A549 (cell line): ENCODE results near the gene SLC6A12. TPM values are rescaled to one million over a fixed set of nuclear protein-coding genes. Genes with fewer than 3 reads are reported as not detected.

ENCODE experiments used
- ATAC-seq, 2 experiments: fragments of 200-7000 bp in 1 of 2; fragments of >200 bp in 1 of 2; cut with Nextera tagmentation in 1 of 2; cut with Tn5 transposase in 1 of 2; 3 replicates each; pipeline versions ENCODE4 v1.8.0 to v1.9.1; 2018 to 2020; ENCODE audit warnings: mild to moderate bottlenecking in 1 of 2, moderate library complexity in 1 of 2
- CTCF ChIA-PET: fragments of 300-600 bp; sonication (Branson Sonifier 250); formaldehyde crosslinking; extraction: SDS; loops from one replicate; lab custom pipeline; 2021; ENCODE audit warnings: antibody characterized with exemption, inconsistent platforms; lab: Yijun Ruan, JAX
- POLR2A ChIA-PET: fragments of 350-600 bp; formaldehyde crosslinking; extraction: SDS; loops from one replicate; lab custom pipeline; 2021; ENCODE audit warnings: antibody characterized with exemption, inconsistent platforms; lab: Yijun Ruan, JAX
- DNase-seq, 2 experiments: peaks; one replicate each; pipeline versions ENCODE4 v3.0.0 to v3.0.0-alpha.2; 2011 to 2016; ENCODE audit warnings: low read depth in 1 of 2, low spot score in 1 of 2
- FAIRE-seq: peaks from 2 replicates; lab custom pipeline; 2011; peaks lifted over from hg19 to GRCh38; lab: Jason Lieb, UNC
- H3K27ac ChIP-seq, 2 experiments: fragments of >200 bp; sonication (Bioruptor Twin); formaldehyde crosslinking; 3 replicates each; pipeline ENCODE4 v1.5.1; 2016 to 2017
- H3K4me1 ChIP-seq: fragments of >200 bp; sonication (Bioruptor Twin); formaldehyde crosslinking; 3 replicates; pipeline ENCODE4 v1.6.1; 2016
- H3K4me2 ChIP-seq: fragments of >200 bp; sonication (Bioruptor Twin); formaldehyde crosslinking; 3 replicates; pipeline ENCODE4 v1.6.1; 2016
- H3K4me3 ChIP-seq: fragments of >200 bp; sonication (Bioruptor Twin); formaldehyde crosslinking; 3 replicates; pipeline ENCODE4 v1.5.1; 2016
- H3K9me3 ChIP-seq: fragments of >200 bp; sonication (Bioruptor Twin); formaldehyde crosslinking; 3 replicates; pipeline ENCODE4 v1.6.1; 2016
- BHLHE40 ChIP-seq: IDR thresholded peaks from 2 replicates; pipeline ENCODE4 v1.6.1; 2012; ENCODE audit warnings: low read depth, low read length, inconsistent platforms
- CHD2 ChIP-seq: fragments of 150-350 bp; IDR thresholded peaks from 2 replicates; pipeline ENCODE4 v1.6.1; 2014; ENCODE audit warnings: low read length; ENCODE audit not compliant: partially characterized antibody
- CTCF ChIP-seq: fragments of >200 bp; sonication (Bioruptor Twin); formaldehyde crosslinking; IDR thresholded peaks from 3 replicates; pipeline ENCODE4 v1.5.1; 2016
- ESRRA ChIP-seq: fragments of 150-350 bp; IDR thresholded peaks from 2 replicates; pipeline ENCODE4 v1.6.1; 2014; ENCODE audit warnings: mild to moderate bottlenecking, low read length, borderline replicate concordance
- FOSB ChIP-seq: fragments of 250-450 bp; sonication (Bioruptor Pico); IDR thresholded peaks from 2 replicates; pipeline ENCODE4 v1.5.0; 2020; ENCODE audit warnings: mild to moderate bottlenecking, moderate library complexity
- FOXS1 ChIP-seq: fragments of 250-450 bp; sonication (Bioruptor Pico); IDR thresholded peaks from 2 replicates; pipeline ENCODE4 v1.5.0; 2020; ENCODE audit warnings: mild to moderate bottlenecking, moderate library complexity
- GATA3 ChIP-seq: IDR thresholded peaks from 2 replicates; pipeline ENCODE4 v1.6.1; 2012; ENCODE audit warnings: borderline replicate concordance
- HOXA7 ChIP-seq: fragments of 250-450 bp; sonication (Bioruptor Pico); IDR thresholded peaks from 2 replicates; pipeline ENCODE4 v1.5.0; 2020; ENCODE audit warnings: mild to moderate bottlenecking, moderate library complexity
- HOXB13 ChIP-seq: fragments of 250-450 bp; sonication (Bioruptor Pico); IDR thresholded peaks from 2 replicates; pipeline ENCODE4 v1.5.0; 2020; ENCODE audit warnings: low read depth, mild to moderate bottlenecking, moderate library complexity
- JUN ChIP-seq, 2 experiments: fragments of >200 bp; sonication (Bioruptor Twin); formaldehyde crosslinking; IDR thresholded peaks; 2 replicates in 1 of 2; 3 replicates in 1 of 2; pipeline ENCODE4 v1.6.1; 2016 to 2017
- JUNB ChIP-seq: fragments of >200 bp; sonication (Bioruptor Twin); formaldehyde crosslinking; IDR thresholded peaks from 2 replicates; pipeline ENCODE4 v1.6.1; 2016
- NR3C1 ChIP-seq: fragments of >200 bp; sonication (Bioruptor Twin); formaldehyde crosslinking; IDR thresholded peaks from 3 replicates; pipeline ENCODE4 v1.6.1; 2017
- RAD21 ChIP-seq, 2 experiments: fragments of >200 bp in 1 of 2; sonication (Bioruptor Twin) in 1 of 2; formaldehyde crosslinking in 1 of 2; IDR thresholded peaks in 1 of 2; conservative IDR thresholded peaks in 1 of 2; 2 replicates in 1 of 2; 3 replicates in 1 of 2; pipeline ENCODE4 v1.6.1; 2012 to 2018; ENCODE audit warnings: inconsistent platforms in 1 of 2
- RARB ChIP-seq: fragments of 250-450 bp; sonication (Bioruptor Pico); IDR thresholded peaks from 2 replicates; pipeline ENCODE4 v1.8.0; 2021; ENCODE audit warnings: mild to moderate bottlenecking, moderate library complexity
- RFX5 ChIP-seq: fragments of 450-650 bp; IDR thresholded peaks from 2 replicates; pipeline ENCODE4 v1.7.1; 2014; ENCODE audit warnings: antibody characterized with exemption, mild to moderate bottlenecking, moderate library complexity
- RNF2 ChIP-seq: fragments of 200-600 bp; sonication (generic); IDR thresholded peaks from 2 replicates; pipeline ENCODE4 v1.6.1; 2016; ENCODE audit warnings: low read depth, mild to moderate bottlenecking, antibody characterized with exemption, moderate library complexity, borderline replicate concordance
- SMC3 ChIP-seq: fragments of >200 bp; sonication (Bioruptor Twin); formaldehyde crosslinking; IDR thresholded peaks from 3 replicates; pipeline ENCODE4 v1.6.1; 2018; ENCODE audit warnings: inconsistent platforms
- TFCP2L1 ChIP-seq: fragments of 250-450 bp; sonication (Bioruptor Pico); IDR thresholded peaks from 2 replicates; pipeline ENCODE4 v1.5.0; 2021; ENCODE audit warnings: mild to moderate bottlenecking
- TP53 ChIP-seq: fragments of 250-450 bp; sonication (Bioruptor Pico); IDR thresholded peaks from 2 replicates; pipeline ENCODE4 v1.5.0; 2021; ENCODE audit warnings: mild to moderate bottlenecking, moderate library complexity
- ZSCAN20 ChIP-seq: fragments of 250-450 bp; sonication (Bioruptor Pico); IDR thresholded peaks from 2 replicates; pipeline ENCODE4 v1.8.0; 2022; ENCODE audit warnings: mild to moderate bottlenecking, moderate library complexity
- WGBS: methylation state at CpG from one replicate; pipeline ENCODE4 v1.1.6; 2017; ENCODE audit errors: missing lambda C conversion rate; 5-methylcytosine and 5-hydroxymethylcytosine counted together
- polyA plus RNA-seq, 4 experiments: library from polyadenylated mRNA; depleted of rRNA in 3 of 4; stranded (reverse); fragments of >200 nt; fragmentation: RNase III in 1 of 4; extraction: RNeasy Plus Mini Kit Qiagen cat#74134 plus additional on column Dnase treatment in 1 of 4; gene quantifications; 2 replicates in 3 of 4; 3 replicates in 1 of 4; pipeline ENCODE4 v1.2.3, GENCODE V29; 2011 to 2017
- TF ChIP-seq, protein P1 (sequence below): IDR thresholded peaks from 2 replicates; pipeline ENCODE4 v1.6.1; 2012
- TF ChIP-seq, protein P2 (sequence below): fragments of 250-450 bp; sonication (Bioruptor Pico); IDR thresholded peaks from 2 replicates; pipeline ENCODE4 v1.5.0; 2021; ENCODE audit warnings: mild to moderate bottlenecking, moderate library complexity, borderline replicate concordance
- TF ChIP-seq, protein P3 (sequence below): fragments of >200 bp; sonication (Bioruptor Twin); formaldehyde crosslinking; IDR thresholded peaks from 2 replicates; pipeline ENCODE4 v1.6.1; 2016

SLC6A12 gene
- polyA plus RNA-seq, 2 of the 4 experiments (the other 2 are of a cell fraction) = 0.78 to 4.4 TPM

- POLR2A ChIA-PET = no interaction called here
- no peak for TF ChIP-seq TP53 (CRISPR knock-in tag)
- TF ChIP-seq, protein P1, sequence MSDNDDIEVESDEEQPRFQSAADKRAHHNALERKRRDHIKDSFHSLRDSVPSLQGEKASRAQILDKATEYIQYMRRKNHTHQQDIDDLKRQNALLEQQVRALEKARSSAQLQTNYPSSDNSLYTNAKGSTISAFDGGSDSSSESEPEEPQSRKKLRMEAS = no peak
- no peak for TF ChIP-seq JUNB
- no peak for TF ChIP-seq ESRRA
- no peak for TF ChIP-seq RFX5
- no peak for TF ChIP-seq TFCP2L1 (CRISPR knock-in tag)
- DNase-seq (no peak), ATAC-seq (no peak), FAIRE-seq (no peak)
- Histone ChIP-seq H3K4me1 (peaks cover 16% of the 10 kb centered on the region), H3K4me3 (no peak overlapping the region), H3K27ac (no peak overlapping the region), H3K9me3 (no peaks in the 10 kb centered on the region), H3K4me2 (no peak overlapping the region)
- WGBS = 80% methylated on average over 15 of the region's 15 CpGs
- CTCF ChIA-PET = no interaction called here
These were observed 4.7 kb downstream of the SLC6A12 start for GRCh38 chr12:209246-209645.

DNA sequence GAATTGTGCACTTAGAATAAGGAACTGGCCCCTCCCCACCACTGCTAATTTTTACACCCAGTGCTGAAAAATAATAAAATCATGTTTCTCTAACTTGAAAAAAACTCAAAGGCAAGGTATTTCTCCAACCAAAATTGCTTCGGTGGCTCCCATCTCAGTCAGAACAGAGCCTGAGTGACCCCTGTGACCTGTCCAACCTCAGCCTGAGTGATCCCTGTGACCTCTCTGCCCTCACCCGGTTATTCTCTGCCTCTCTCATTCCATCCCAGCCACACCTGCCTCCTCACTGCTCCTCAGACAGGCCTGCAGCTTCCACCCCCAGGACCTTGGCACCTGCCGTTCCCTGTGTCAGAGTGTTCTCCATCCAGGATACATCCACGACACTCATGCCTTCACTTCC lies 5.1 kb downstream of the SLC6A12 start:
- Histone ChIP-seq H3K4me2 (no peak overlapping the region), H3K27ac (no peak overlapping the region), H3K4me1 (peaks cover 15% of the 10 kb centered on the region; the same call in 2 of the 3 replicates), H3K9me3 (no peaks in the 10 kb centered on the region), H3K4me3 (no peak overlapping the region)
- WGBS = 61% methylated on average over 4 of the region's 4 CpGs
- CTCF ChIA-PET = no interaction called here
- TF ChIP-seq SMC3 = no peak
- TF ChIP-seq JUN (IDR thresholded peaks at IDR 0.05) = no peak
- no peak for TF ChIP-seq JUNB
- no peak for TF ChIP-seq HOXA7 (CRISPR knock-in tag)
- no peak for TF ChIP-seq RARB (CRISPR knock-in tag)
- no peak for TF ChIP-seq NR3C1
- TF ChIP-seq BHLHE40 = no peak
- TF ChIP-seq, protein P2, sequence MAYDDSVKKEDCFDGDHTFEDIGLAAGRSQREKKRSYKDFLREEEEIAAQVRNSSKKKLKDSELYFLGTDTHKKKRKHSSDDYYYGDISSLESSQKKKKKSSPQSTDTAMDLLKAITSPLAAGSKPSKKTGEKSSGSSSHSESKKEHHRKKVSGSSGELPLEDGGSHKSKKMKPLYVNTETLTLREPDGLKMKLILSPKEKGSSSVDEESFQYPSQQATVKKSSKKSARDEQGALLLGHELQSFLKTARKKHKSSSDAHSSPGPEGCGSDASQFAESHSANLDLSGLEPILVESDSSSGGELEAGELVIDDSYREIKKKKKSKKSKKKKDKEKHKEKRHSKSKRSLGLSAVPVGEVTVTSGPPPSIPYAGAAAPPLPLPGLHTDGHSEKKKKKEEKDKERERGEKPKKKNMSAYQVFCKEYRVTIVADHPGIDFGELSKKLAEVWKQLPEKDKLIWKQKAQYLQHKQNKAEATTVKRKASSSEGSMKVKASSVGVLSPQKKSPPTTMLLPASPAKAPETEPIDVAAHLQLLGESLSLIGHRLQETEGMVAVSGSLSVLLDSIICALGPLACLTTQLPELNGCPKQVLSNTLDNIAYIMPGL (CRISPR knock-in tag) = no peak
- TF ChIP-seq, protein P3, sequence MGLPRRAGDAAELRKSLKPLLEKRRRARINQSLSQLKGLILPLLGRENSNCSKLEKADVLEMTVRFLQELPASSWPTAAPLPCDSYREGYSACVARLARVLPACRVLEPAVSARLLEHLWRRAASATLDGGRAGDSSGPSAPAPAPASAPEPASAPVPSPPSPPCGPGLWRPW = no peak
- no peak for TF ChIP-seq FOSB (CRISPR knock-in tag)
- TF ChIP-seq CHD2 = no peak
- no peak for TF ChIP-seq HOXB13 (CRISPR knock-in tag)
- no peak for TF ChIP-seq RNF2
- TF ChIP-seq FOXS1 (CRISPR knock-in tag) = no peak
- no peak for TF ChIP-seq ZSCAN20 (CRISPR knock-in tag)
- no peak for TF ChIP-seq RAD21 (conservative IDR thresholded peaks at IDR 0.05 in 1 of 2, IDR thresholded peaks at IDR 0.05 in 1 of 2)
- TF ChIP-seq GATA3 = no peak
- TF ChIP-seq TFCP2L1 (CRISPR knock-in tag) = no peak
- no peak for TF ChIP-seq CTCF
- ATAC-seq (no peak), FAIRE-seq (no peak), DNase-seq (no peak)
- POLR2A ChIA-PET = no interaction called here
